ENCODE data around the gene CHL1. TPM values are rescaled to one million over a fixed set of nuclear protein-coding genes. Genes with fewer than 3 reads are reported as not detected.
A peak's percentile ranks its signal among the peaks of the same experiment; 100 is the strongest.

The CHL1 gene
- total and polyA plus RNA-seq, 2 donors (not counting 1 experiment from before 2014, with no cell fraction given) = 0.01 to 0.33 TPM

DNA sequence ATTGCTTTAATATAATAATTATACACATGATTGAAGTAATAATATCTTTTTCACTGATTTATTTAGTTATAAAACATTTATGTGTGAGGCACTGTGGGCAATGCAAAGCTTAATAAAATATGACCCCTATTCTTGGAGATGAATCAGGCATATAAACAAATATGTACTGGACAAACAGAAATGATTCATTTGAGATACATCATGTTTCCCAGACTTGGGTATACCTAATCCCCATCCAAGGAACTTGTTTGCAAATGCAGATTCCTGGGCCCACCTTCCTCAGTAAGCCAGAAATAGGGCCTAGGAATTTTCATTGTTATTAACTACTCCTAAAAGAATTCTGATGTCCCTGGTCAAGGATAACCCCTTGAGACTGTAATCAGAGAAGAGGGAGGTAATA, 184.2 kb downstream of the CHL1 start:
- DNase-seq (ENCODE audit: low read depth in 2 of 2) = no peak
- Histone ChIP-seq H3K27me3 (ENCODE audit: control insufficient read depth, insufficient read depth, low read length) (no peaks in the 10 kb centered on the region), H3K79me2 (ENCODE audit: control insufficient read depth, insufficient read depth, low read length) (no peaks in the 10 kb centered on the region), H3K9me3 (ENCODE audit: control insufficient read depth, insufficient read depth, low read depth, low read length) (no peaks in the 10 kb centered on the region), H3K36me3 (ENCODE audit: control insufficient read depth, insufficient read depth, low read length) (no peaks in the 10 kb centered on the region), H3K4me2 (ENCODE audit: extremely low read depth, insufficient read depth, low read length) (no peak overlapping the region), H2AFZ (ENCODE audit: low read length) (no peak overlapping the region), H3K4me1 (ENCODE audit: control insufficient read depth, extremely low read depth, insufficient read depth, low read length) (no peaks in the 10 kb centered on the region), H3K4me3 (replicated peaks in 1 of 4; ENCODE audit: control extremely low read depth in 1 of 4, insufficient read depth in 1 of 4, low read depth in 3 of 4, low read length in 4 of 4) (no peak overlapping the region), H4K20me1 (ENCODE audit: control insufficient read depth, extremely low read depth, insufficient read depth, low read length) (no peaks in the 10 kb centered on the region), H3K27ac (ENCODE audit: insufficient read depth, low read length) (no peak overlapping the region), H3K9ac (ENCODE audit: insufficient read depth, low read length) (no peak overlapping the region)
- TF ChIP-seq, protein P1, sequence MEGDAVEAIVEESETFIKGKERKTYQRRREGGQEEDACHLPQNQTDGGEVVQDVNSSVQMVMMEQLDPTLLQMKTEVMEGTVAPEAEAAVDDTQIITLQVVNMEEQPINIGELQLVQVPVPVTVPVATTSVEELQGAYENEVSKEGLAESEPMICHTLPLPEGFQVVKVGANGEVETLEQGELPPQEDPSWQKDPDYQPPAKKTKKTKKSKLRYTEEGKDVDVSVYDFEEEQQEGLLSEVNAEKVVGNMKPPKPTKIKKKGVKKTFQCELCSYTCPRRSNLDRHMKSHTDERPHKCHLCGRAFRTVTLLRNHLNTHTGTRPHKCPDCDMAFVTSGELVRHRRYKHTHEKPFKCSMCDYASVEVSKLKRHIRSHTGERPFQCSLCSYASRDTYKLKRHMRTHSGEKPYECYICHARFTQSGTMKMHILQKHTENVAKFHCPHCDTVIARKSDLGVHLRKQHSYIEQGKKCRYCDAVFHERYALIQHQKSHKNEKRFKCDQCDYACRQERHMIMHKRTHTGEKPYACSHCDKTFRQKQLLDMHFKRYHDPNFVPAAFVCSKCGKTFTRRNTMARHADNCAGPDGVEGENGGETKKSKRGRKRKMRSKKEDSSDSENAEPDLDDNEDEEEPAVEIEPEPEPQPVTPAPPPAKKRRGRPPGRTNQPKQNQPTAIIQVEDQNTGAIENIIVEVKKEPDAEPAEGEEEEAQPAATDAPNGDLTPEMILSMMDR (conservative IDR thresholded peaks at IDR 0.05 in 1 of 2, IDR thresholded peaks at IDR 0.05 in 1 of 2; ENCODE audit: low read depth in 1 of 2, low read length in 2 of 2) = no peak
- no peak for TF ChIP-seq EZH2 (IDR thresholded peaks at IDR 0.05; ENCODE audit: low read length, missing control alignments)

DNA sequence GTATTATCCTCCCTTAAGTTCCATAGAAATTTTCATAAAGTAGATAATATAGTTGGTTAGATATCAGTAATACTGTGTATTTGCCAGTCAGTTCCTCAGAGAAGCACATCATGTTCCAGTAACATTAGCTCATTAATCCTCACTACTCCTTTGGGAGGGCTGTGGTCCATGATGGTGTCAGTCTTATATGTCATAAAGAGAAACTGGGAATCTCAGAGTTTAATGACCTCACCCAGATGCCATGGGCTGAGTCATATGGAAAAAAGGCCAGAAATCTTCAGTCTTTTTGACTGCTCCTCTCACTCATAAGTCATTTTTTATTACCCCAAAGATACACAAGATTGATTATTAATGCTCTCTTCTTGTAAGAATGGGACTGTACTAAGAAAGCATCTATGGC, 188.6 kb downstream of the CHL1 start:
- no peaks in the 10 kb centered on the region for H3K27me3 ChIP-seq (ENCODE audit: control insufficient read depth, insufficient read depth, low read length)
- no peaks in the 10 kb centered on the region for H3K36me3 ChIP-seq (ENCODE audit: control insufficient read depth, insufficient read depth, low read length)
- no peak overlapping the region for H3K27ac ChIP-seq (ENCODE audit: insufficient read depth, low read length)
- H4K20me1 ChIP-seq (ENCODE audit: control insufficient read depth, extremely low read depth, insufficient read depth, low read length) = no peaks in the 10 kb centered on the region
- TF ChIP-seq, protein P1 (conservative IDR thresholded peaks at IDR 0.05 in 1 of 2, IDR thresholded peaks at IDR 0.05 in 1 of 2; ENCODE audit: low read depth in 1 of 2, low read length in 2 of 2) = no peak
- TF ChIP-seq EZH2 (IDR thresholded peaks at IDR 0.05; ENCODE audit: low read length, missing control alignments) = no peak
- H3K79me2 ChIP-seq (ENCODE audit: control insufficient read depth, insufficient read depth, low read length) = no peaks in the 10 kb centered on the region
- DNase-seq (ENCODE audit: low read depth in 2 of 2) = peak; percentile 8 to 50
- H3K4me3 ChIP-seq (replicated peaks in 1 of 4; ENCODE audit: control extremely low read depth in 1 of 4, insufficient read depth in 1 of 4, low read depth in 3 of 4, low read length in 4 of 4) = no peak overlapping the region
- no peak overlapping the region for H3K9ac ChIP-seq (ENCODE audit: insufficient read depth, low read length)
- no peaks in the 10 kb centered on the region for H3K9me3 ChIP-seq (ENCODE audit: control insufficient read depth, insufficient read depth, low read depth, low read length)
- H2AFZ ChIP-seq (ENCODE audit: low read length) = no peak overlapping the region
- no peak overlapping the region for H3K4me2 ChIP-seq (ENCODE audit: extremely low read depth, insufficient read depth, low read length)
- no peaks in the 10 kb centered on the region for H3K4me1 ChIP-seq (ENCODE audit: control insufficient read depth, extremely low read depth, insufficient read depth, low read length)

DNA sequence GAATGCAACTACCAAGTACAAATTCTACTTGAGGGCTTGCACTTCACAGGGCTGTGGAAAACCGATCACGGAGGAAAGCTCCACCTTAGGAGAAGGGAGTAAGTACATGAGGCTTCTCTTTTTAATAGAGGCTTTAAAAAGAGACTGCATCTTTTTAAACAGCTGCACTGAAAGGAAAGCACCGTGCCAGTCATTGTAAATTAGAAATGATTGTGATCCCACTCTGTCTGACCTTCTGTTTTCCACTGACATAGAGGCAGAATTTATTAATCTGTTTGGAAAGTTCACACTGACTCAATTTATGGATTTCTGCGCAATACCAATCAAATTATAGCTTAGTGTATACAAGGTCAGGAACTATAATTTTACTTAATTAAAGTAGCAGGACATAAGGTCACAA, 198.2 kb downstream of the CHL1 start:
- H3K27me3 ChIP-seq (ENCODE audit: control insufficient read depth, insufficient read depth, low read length) = no peaks in the 10 kb centered on the region
- DNase-seq (ENCODE audit: low read depth in 2 of 2) = no peak
- no peaks in the 10 kb centered on the region for H3K79me2 ChIP-seq (ENCODE audit: control insufficient read depth, insufficient read depth, low read length)
- H3K4me2 ChIP-seq (ENCODE audit: extremely low read depth, insufficient read depth, low read length) = no peak overlapping the region
- no peak overlapping the region for H3K4me3 ChIP-seq (replicated peaks in 1 of 4; ENCODE audit: control extremely low read depth in 1 of 4, insufficient read depth in 1 of 4, low read depth in 3 of 4, low read length in 4 of 4)
- no peak for TF ChIP-seq EZH2 (IDR thresholded peaks at IDR 0.05; ENCODE audit: low read length, missing control alignments)
- TF ChIP-seq, protein P1 (conservative IDR thresholded peaks at IDR 0.05 in 1 of 2, IDR thresholded peaks at IDR 0.05 in 1 of 2; ENCODE audit: low read depth in 1 of 2, low read length in 2 of 2) = no peak
- no peaks in the 10 kb centered on the region for H3K36me3 ChIP-seq (ENCODE audit: control insufficient read depth, insufficient read depth, low read length)
- H3K27ac ChIP-seq (ENCODE audit: insufficient read depth, low read length) = no peak overlapping the region
- no peaks in the 10 kb centered on the region for H3K4me1 ChIP-seq (ENCODE audit: control insufficient read depth, extremely low read depth, insufficient read depth, low read length)
- H2AFZ ChIP-seq (ENCODE audit: low read length) = no peak overlapping the region
- no peaks in the 10 kb centered on the region for H4K20me1 ChIP-seq (ENCODE audit: control insufficient read depth, extremely low read depth, insufficient read depth, low read length)
- H3K9me3 ChIP-seq (ENCODE audit: control insufficient read depth, insufficient read depth, low read depth, low read length) = no peaks in the 10 kb centered on the region
- H3K9ac ChIP-seq (ENCODE audit: insufficient read depth, low read length) = no peak overlapping the region

Measured in fibroblast of lung (primary cell).